HG02763 (cell line): ENCODE measurements around the gene USP16.
"Not testable (repeated sequence)": the region's sequence is repeated elsewhere in the genome, so short reads cannot be mapped to it uniquely, and the experiment has no call there.

Experiments
- ATAC-seq: cut with Tn5 transposase; IDR thresholded peaks from one replicate; pipeline ENCODE4 v1.9.1; 2021; ENCODE audit warnings: mild to moderate bottlenecking, moderate library complexity; ENCODE audit not compliant: unreplicated experiment

Gene USP16

GRCh38 chr21:29024474-29025327, at the start of gene USP16:
TSS of gene USP16 (plus strand) at chr21:29024668. CDS start at chr21:29027914, 3,246 bp downstream.
- ATAC-seq: peak; percentile 99

- ATAC-seq: no peak
Measured at GRCh38 chr21:28975397-28975796, 49.1 kb upstream of the USP16 start.

- no peak for ATAC-seq
Measured at GRCh38 chr21:28979092-28979491, 45.4 kb upstream of the USP16 start.

- ATAC-seq: no peak
Measured at GRCh38 chr21:28982637-28983036, 41.8 kb upstream of the USP16 start.

- ATAC-seq: no peak
Measured at GRCh38 chr21:28986677-28987076, 37.8 kb upstream of the USP16 start.

- ATAC-seq: not testable (repeated sequence)
Measured at GRCh38 chr21:28988146-28988545, 36.3 kb upstream of the USP16 start.

GRCh38 chr21:28991861-28992525, 32.5 kb upstream of the USP16 start:
- no peak for ATAC-seq

- ATAC-seq: peak; percentile 98
Measured at GRCh38 chr21:28992526-28993292, 31.8 kb upstream of the USP16 start, which contains the start of gene LTN1. TSS of gene LTN1 (minus strand) at chr21:28992877. CDS start at chr21:28992805, 72 bp downstream.

- ATAC-seq: no peak
Measured at GRCh38 chr21:28993293-28993629, 31.2 kb upstream of the USP16 start.

GRCh38 chr21:29002442-29003144, 21.9 kb upstream of the USP16 start:
- ATAC-seq: peak; percentile 100

GRCh38 chr21:29005696-29006095, 18.8 kb upstream of the USP16 start:
- no peak for ATAC-seq

- ATAC-seq: no peak
Measured at GRCh38 chr21:29007135-29007534, 17.3 kb upstream of the USP16 start.

GRCh38 chr21:29007810-29008209, 16.7 kb upstream of the USP16 start:
- ATAC-seq: no peak

- ATAC-seq: no peak
Measured at GRCh38 chr21:29008367-29008766, 16.1 kb upstream of the USP16 start.

GRCh38 chr21:29011236-29011635, 13.2 kb upstream of the USP16 start:
- ATAC-seq: not testable (repeated sequence)

- no peak for ATAC-seq
Measured at GRCh38 chr21:29017639-29018237, 6.7 kb upstream of the USP16 start.

- ATAC-seq: peak; percentile 17
Measured at GRCh38 chr21:29018540-29018939, 5.9 kb upstream of the USP16 start.

GRCh38 chr21:29022166-29022565, 2.3 kb upstream of the USP16 start:
- no peak for ATAC-seq

GRCh38 chr21:29025328-29025713, 853 bp downstream of the USP16 start:
- ATAC-seq: no peak

- ATAC-seq: no peak
Measured at GRCh38 chr21:29029524-29029923, 5.1 kb downstream of the USP16 start.
